ENCODE results near the gene CNTNAP2.

CNTNAP2 gene

DNA sequence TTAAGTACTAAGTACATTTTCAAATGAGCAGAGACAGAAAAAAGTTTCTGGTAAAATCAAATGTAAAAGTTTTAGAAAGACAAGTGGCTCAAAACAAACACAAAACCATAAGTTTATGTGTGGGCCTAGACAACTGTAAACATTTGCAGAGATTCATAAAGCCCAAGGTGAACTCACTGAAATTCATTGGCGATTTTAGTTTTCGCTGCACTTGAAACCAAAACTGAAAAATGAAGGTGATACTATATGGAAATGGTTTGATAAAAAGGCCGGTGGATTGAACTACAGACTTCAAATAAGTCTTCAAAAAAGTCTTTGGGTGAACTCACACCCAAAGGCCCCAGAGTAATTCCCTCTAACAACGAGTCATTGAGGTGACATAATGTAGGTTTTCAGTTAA lies 1289.0 kb downstream of the CNTNAP2 start:
- DNase-seq (ENCODE audit: low spot score), result no peak

DNA sequence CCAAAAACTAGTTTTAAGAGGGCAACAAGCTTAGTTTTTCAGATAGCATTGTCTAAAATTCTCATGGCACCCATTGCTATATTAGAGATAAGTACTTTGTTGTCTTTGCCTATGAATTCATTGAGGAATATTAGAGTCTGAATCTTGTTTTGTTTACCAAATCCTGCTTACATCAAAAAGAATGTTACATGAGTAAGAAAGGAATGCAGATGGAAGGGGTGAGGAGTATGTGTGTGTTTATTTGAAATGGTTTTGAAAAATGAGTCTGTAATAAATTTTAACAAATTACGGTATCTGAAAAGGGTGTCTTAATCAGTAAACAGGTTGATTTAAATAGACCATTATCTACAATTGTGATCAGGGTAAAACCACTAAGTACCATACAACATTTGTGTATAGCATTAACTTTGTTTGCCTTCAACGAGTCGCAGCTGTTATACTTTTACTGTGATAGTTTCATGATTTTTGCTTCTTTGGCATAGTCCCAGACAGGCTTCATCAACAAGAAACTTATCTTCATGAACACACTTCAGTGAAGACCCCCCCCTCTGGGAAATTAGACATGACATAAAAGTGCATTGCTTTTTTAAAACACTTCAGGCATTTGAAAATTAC lies 1290.0 kb downstream of the CNTNAP2 start:
- DNase-seq (ENCODE audit: low spot score), result no peak

DNA sequence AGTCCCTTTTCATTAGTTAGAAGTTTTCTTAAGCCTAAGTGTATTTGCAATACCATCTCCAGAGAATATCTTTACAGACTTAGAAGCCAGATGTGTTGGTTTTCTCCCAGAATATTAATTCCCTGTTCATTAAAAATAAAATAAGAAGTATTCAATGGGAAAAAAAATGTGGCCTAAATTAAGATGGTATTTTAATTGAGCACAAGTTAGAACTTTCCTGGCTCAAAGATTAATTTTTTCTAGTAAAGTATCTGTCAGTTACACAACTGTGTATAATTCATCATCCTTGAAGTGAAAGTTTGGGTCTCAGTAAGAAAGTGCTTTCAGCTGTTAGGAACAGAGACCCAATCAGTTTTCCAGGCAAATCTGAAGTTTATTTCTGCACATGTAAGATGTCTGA lies 1294.5 kb downstream of the CNTNAP2 start:
- DNase-seq (ENCODE audit: low spot score), result no peak

DNA sequence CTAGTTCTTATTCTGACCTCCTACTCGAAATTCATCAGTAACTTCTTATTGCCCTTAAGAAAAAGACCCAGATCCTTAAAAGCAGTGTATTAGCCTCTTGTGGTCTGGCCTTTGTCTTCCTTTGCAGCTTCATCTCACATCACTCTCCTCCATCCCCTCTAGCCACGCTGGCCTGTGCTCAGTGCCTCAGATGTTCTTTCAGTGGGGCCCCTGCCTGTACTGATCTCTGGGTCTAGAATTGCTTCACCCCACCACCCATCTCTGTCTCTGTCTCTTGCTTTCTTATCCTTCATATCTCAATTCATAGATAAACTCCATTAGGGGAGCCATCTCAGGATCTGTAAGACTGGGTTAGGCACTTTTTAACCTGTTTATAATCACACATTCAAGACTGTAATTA lies 1295.5 kb downstream of the CNTNAP2 start:
- no peak for DNase-seq (ENCODE audit: low spot score)

DNA sequence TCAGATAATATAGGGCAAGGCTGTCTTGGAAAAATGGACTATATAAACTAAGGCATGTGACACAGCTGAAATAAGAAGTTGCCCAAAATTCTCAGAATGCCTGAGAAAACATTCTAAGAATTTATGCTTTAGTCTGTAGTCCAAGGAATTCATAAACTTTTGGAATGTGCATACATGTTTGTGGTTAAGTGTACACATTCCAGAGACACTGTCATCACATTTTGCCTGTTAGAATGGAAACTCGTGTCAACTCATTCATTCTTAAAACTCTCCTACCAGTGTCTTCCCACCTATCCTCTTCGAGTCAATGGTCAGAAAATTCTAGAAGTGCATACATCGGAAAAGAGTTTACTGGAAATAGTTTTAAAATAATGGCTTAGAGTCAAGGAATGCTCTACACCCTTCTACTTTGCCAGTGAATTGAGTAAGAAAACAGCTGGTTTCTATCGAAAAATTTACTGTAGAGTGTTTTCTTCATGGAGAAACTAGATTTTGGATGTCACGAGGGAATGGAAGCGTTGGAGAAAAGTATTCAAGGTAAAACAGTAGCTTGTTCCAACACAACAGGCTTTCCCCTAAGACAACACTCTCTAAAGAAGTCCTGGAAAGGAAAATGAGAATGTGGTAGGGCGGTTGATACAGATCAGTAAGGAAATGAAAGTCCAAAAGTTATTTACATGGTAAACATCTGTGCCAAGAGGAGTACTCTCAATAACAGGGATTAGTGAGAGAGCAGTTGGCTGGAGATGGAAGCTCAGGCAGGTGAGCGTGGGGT lies 1296.4 kb downstream of the CNTNAP2 start:
- DNase-seq (ENCODE audit: low spot score), result no peak

DNA sequence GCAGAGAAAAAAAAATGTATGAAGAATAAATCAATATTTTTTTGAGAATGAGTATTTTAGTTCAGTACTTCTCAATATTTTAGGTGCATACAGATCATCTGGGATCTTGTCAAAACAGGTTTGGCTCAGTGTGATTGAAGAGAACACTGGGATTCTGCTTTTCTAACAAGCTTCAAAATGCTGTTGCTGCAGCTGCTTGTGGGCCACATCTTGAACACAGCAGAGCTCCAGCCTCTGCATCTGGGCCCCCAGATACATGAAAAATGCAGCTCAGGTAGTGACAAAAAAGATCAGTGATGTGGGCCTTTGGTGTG lies 1296.9 kb downstream of the CNTNAP2 start:
- DNase-seq (ENCODE audit: low spot score), result no peak

DNA sequence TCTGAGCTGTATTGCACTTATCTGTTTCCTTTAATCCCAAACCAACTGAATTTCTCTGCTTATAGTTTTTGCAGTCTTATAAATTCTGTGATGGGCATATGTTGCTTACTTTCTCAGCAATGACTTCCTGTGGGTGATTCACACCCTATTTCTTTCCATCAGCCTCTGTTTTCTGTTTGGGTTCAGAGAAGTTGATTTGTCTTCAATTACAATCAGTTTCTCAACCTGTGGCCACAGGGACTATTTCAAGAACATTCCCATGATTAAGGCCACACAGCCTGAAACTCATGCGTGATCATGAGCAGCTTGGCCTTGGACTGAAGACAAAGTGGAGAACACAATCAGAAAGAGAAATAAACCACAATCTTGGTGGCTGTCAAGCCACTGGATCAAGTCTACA lies 1299.4 kb downstream of the CNTNAP2 start:
- DNase-seq (ENCODE audit: low spot score), result no peak

DNA sequence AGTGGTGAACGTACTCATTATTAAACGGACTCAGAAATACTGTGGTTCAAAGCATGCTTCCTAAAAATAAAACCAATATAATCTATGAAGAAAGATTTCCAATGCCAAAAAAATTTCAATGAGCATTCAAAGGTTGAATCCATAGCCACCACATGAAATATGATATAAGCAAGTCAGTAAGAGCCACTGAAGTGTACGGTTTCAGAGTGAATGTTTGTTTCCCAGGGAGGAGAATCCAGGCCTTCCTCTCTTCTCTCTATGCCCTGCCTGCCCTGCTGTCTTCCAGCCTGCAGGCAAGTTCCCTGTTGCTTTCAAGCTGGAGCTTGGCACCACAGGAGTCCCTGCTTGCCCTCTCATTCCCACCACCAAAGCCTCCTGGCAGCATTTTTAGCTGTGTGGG lies 1302.4 kb downstream of the CNTNAP2 start:
- no peak for DNase-seq (ENCODE audit: low spot score)

DNA sequence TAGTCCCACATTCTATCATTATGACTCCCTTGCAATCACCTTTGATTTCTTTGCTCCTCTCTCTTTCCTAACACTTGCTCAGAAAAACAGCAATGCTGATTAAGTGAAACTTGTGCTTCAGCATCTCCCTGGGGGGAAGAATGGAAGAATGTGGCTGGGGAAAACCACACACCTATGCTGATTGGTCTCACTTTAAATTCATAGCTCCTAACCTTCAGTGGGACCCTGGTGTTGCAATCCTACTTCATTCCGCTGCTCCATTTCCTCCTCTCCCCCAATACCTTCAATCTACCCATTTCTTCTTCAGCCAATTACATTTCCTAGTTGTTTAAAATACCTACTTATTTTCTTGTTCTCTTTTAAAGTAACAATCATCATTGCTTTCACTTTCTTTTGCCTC lies 1307.3 kb downstream of the CNTNAP2 start:
- DNase-seq (ENCODE audit: low spot score), result no peak

DNA sequence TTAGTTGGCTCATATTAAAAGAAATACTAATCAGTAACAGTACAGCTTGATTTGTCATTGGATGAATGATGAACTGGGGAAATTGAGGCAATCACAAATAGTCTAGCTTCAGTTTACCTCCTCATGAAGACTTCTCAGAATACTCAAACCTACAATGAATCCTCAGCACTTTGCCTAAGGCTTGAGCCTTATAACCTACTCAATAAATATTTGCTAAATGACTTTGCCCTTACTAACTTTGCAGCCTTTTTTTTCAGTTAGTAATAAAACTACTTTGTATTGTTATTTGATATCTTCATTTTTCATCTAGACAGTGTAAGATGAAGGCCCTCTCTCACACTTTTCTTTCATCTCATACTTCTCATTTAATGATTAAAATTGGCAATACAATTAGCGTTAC lies 1311.5 kb downstream of the CNTNAP2 start:
- no peak for DNase-seq (ENCODE audit: low spot score)

DNA sequence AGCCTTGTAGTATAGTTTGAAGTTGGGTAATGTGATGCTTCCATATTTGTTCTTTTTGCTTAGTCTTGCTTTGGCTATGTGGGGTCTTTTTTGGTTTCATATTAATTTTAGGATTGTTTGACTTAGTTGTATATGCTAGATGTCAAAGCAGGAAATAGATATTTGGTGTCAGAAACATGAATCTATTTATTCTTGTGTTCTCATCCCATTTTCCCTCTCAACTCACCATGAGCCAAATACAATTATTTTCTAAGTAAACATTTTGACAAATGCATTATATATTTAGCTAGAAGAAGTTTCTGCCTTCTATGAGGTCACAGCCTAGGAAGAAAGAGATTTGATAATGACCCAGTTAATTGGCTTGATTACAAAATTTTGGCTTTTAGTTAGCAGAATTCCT lies 1313.4 kb downstream of the CNTNAP2 start:
- DNase-seq (ENCODE audit: low spot score), result no peak

DNA sequence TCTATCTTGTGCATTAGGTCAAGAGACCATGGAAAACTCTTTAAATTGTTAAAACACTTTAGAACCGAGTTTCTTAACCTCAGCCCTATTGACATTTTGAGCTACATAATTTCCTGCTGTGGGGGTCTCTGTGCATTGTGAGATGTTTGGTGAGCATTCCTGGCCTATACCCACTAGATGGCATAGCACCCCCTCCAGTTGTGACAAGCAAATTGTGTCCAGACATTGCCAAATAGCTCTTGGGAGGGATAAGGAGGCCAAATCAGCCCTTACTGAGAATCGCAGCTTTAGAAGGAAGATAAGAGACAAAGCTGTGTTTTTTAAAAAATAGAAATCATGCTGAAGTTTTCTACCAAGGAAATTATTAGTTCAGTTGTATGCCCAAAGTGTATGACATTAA lies 1315.5 kb downstream of the CNTNAP2 start:
- DNase-seq (ENCODE audit: low spot score), result no peak

DNA sequence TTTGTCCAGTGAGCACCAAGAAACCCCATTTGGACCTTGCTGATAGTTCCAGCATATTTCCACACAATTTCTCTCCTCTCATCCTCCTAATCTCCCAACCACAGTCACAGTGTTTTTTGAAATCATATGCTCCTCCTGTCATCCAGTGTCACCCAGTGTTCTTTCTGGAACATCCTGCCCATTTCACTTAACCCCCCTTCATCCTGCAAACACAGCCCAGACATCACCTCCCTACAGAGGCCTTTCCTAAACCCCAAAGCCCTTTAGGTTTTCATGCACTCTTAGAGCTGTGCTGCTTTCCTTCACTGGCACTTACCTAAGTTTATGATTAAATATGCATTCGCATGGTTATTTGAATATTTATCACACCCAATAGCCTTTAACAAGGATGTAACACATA lies 1316.0 kb downstream of the CNTNAP2 start:
- no peak for DNase-seq (ENCODE audit: low spot score)

DNA sequence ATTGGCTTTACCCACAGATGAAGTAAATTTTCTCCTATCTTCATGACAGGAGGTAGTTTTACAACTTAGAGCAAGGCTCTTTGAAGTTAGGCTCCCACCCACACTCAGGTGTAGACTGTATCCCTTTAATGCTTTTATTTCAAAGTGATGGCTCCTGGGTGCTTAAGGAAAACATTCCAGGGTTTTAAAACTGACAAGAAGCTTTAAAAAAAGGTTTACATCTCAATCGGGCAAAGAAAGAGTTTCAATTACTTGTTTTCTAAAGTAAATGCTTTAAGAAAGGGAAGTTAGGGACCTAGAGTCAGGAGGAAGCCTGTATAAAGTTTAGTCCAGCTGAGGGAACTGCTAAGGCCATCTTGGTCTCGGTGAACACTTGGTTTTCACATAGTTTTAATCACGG lies 1320.1 kb downstream of the CNTNAP2 start:
- no peak for DNase-seq (ENCODE audit: low spot score)

DNA sequence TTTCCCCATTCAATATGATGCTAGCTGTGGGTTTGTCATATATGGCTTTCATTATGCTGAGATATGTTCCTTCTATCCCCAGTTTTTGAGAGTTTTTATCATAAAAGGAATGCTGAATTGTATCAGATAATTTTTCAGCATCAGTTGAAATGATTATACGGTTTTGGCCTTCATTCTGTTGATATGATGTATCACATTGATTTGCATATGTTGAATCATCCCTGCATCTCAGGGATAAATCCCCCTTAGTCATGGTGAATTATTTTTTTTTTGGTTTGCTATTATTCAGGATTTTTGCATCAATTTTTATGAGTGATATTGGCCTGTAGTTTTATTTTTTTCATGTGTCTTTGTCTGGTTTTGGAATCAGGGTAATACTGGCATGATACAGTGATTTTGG lies 1321.6 kb downstream of the CNTNAP2 start:
- DNase-seq (ENCODE audit: low spot score), result no peak

DNA sequence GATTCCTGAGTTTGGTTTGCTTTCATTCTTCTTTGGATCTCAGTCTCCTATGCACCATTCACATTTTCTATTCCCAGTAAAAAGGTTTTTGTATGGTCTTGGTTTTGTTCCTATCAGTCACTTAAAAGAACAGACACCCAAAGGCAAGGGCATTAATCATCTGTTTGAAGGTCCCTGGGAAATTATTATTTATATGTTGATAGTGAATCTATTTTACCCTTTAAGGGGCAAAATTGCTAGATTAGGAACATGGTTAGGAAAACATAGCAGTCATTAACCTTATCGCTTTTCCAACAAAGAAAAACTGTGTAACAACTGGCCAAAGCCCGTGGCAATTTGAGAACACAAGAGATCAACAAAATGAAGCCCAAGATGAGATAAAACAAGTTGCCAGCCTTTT lies 1327.3 kb downstream of the CNTNAP2 start:
- no peak for DNase-seq (ENCODE audit: low spot score)

DNA sequence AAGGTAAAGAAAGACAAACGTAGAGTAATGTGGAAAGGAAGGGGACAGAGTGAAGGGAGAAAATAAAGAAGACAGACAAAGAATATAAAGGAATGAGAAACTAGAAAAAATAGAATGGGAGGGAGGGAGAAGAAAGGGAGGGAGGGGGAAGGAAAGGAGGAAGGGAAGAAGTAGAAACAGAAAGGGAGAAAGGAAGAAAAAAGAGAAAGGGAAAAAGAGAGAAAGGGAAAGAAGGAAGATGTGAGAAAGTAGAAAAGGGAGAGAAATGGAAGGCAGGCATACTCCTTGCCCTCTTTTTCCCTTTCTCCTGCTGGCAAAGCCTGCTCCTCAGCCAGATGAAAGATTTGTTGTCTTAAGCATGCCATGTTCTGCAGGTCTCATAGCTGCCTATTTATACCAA lies 1336.2 kb downstream of the CNTNAP2 start:
- DNase-seq (ENCODE audit: low spot score), result no peak

DNA sequence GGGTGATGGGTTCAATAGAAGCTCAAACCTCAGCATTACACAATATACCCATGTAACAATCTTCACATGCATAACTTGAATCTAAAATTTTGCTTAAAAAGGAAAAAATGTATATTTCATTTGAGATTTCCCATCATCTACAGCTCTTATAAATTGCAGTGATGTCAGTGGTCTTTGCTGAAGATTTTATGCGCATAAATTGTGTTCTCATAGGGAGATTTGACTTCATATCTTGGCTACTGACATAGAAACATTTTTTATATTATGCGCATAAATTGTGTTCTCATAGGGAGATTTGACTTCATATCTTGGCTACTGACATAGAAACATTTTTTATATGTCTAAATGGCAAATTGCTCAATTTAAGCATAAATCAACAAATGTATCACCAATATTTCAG lies 1348.6 kb downstream of the CNTNAP2 start:
- DNase-seq (ENCODE audit: low spot score), result no peak

DNA sequence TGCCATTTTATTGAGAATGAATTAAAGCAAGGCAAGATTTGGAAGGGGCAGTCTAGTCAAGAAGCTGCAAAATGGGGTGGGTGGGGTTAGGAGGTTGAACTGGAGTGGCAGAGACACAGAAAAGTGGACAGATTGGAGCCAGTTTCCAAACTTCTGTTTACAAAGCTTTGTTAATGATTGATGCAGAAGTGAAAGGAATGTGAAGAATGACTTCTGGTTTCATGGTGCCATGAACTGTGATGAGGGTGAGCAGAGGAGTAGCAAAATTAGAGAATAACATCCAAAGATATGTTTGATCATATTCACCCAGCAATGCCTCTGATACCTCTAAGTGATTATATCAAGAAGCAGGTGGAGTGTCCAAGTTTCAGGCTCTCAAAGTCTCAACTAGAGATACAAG lies 1356.0 kb downstream of the CNTNAP2 start:
- DNase-seq (ENCODE audit: low spot score), result no peak

DNA sequence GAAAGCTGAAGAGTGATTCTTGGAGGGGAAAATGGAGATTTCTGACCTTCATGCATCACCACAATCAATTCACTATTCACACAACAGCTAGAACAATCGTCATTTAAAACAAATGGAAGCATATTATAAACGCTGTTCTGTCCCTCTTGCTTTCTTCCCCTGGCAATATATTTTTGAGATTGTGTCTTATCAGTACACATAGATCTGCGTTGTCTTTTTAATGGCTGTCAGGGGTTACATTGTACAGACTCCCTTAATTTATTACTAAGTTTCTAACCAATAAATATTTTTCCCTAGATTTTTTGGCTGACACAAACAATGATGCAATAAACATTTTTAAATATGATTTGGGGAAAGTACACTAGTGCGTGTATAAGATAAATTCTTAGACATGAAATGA lies 1358.3 kb downstream of the CNTNAP2 start:
- DNase-seq (ENCODE audit: low spot score), result no peak

DNA sequence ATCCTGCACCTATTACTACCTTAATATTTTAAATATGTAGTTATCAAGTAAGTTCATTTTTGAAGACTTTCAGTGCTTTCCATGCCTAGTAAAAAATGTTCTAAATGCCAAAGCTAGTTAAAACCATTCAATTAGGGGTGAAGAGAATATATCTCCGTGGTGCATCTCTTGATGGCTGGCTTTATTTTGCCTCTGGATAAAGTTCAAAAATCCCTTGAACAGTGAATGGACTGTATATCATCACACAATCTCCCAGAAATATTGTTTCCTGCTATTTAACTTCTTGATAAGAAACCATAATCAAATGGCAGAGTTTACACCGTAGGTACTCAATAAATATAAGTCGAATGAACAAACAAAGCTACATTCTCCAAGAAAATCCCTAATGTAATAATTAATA lies 1360.9 kb downstream of the CNTNAP2 start:
- no peak for DNase-seq (ENCODE audit: low spot score)

DNA sequence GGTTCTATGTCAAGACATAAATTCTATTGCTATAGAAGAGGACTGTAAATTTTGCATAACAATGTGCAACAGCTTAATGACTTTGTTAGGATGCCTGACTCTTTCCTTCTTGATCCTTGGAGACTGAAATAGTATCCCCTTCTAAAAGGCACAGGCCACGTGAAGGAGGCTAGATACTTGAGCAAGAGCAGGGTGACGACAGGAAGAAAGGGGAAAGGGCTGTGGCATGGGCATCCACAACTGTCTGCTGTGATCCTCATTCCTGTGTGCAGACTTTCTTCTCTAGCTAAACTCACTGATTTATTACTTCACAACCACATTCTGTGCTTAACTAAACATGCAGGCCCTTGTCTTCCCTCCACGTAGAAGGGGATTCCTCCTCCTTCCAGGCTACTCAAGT lies 1362.2 kb downstream of the CNTNAP2 start:
- no peak for DNase-seq (ENCODE audit: low spot score)

DNA sequence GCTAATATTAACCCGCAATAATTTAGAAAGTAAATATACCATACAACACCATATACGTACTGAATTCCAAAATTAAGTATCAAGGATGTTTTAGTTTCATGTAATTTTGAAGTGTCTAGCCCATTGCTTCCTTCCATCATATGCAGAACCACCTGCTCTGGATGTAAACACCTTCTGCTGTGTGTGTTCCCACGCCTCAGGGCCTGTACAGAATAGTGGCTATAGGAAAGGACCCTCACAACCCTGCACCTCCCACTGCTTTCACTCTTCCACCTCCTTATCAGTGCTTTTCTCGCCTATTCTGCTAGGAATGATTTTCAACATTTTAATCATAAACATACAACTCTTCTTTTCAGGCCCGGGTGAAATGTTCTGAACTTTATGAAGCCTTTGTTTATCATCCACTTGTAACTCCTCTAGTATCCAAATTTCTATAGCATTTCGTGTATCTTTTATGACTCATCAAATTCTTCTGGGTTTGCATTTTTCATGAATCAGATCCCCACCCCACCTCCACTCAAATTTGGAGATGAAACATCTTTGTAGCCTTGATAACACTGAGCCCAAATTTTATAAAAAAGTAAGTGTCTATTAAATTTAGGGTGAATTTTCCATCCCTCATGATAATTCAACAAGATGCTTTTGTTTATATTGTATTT lies 1367.2 kb downstream of the CNTNAP2 start:
- no peak for DNase-seq (ENCODE audit: low spot score)

All from LoVo (cell line).